Stomach (tissue), 9 donors: ENCODE measurements around the gene FAM81A. TPM values are rescaled to one million over a fixed set of nuclear protein-coding genes. Genes with fewer than 3 reads are reported as not detected.
"Not testable (repeated sequence)": the region's sequence is repeated elsewhere in the genome, so short reads cannot be mapped to it uniquely, and the experiment has no call there.

Source experiments
- DNase-seq, 2 donors: peaks; one replicate each; pipeline versions ENCODE4 v3.0.0 to v3.0.0-alpha.2; 2013 to 2019
- H3K27ac ChIP-seq, 5 donors: fragments of 200-600 bp in 4 of 5; sonication (generic) in 4 of 5; one replicate each; pipeline ENCODE4 v1.5.1; 2013 to 2019; ENCODE audit warnings: mild to moderate bottlenecking in 1 of 5, moderate library complexity in 1 of 5
- H3K27me3 ChIP-seq, 3 donors: fragments of 200-600 bp; sonication (generic); one replicate each; pipeline ENCODE4 v1.5.1; 2017 to 2019; ENCODE audit warnings: mixed run types in 1 of 3
- H3K36me3 ChIP-seq, 4 donors: fragments of 200-600 bp; sonication (generic); 1 replicate in 3 of 4; 2 replicates in 1 of 4; pipeline ENCODE4 v1.5.1; 2016 to 2019
- H3K4me1 ChIP-seq, 4 donors: fragments of 200-600 bp; sonication (generic); one replicate each; pipeline ENCODE4 v1.5.1; 2016 to 2019
- H3K4me3 ChIP-seq, 4 donors: fragments of 200-600 bp; sonication (generic) in 3 of 4; one replicate each; pipeline ENCODE4 v1.5.1; 2016 to 2019; ENCODE audit warnings: mild to moderate bottlenecking in 1 of 4
- H3K9me3 ChIP-seq, 4 donors: fragments of 200-600 bp; sonication (generic); one replicate each; pipeline ENCODE4 v1.5.1; 2016 to 2019
- CTCF ChIP-seq, 7 experiments: fragments of 450-650 bp in 4 of 7; fragments of 200-600 bp in 3 of 7; sonication (generic) in 3 of 7; IDR thresholded peaks; one replicate each; pipeline ENCODE4 v1.5.1; 2016 to 2019; ENCODE audit warnings: antibody characterized with exemption in 7 of 7, control low read depth in 2 of 7, mild to moderate bottlenecking in 1 of 7
- EP300 ChIP-seq: sonication (generic); formaldehyde crosslinking; IDR thresholded peaks from one replicate; pipeline ENCODE4 v1.6.1; 2017; ENCODE audit warnings: antibody characterized with exemption
- POLR2A ChIP-seq, 4 donors: fragments of 450-650 bp; IDR thresholded peaks; one replicate each; pipeline ENCODE4 v1.6.1; 2016; ENCODE audit warnings: antibody characterized with exemption in 4 of 4, control low read depth in 2 of 4, mild to moderate bottlenecking in 1 of 4, moderate library complexity in 1 of 4
- POLR2AphosphoS5 ChIP-seq, 3 donors: sonication (generic); formaldehyde crosslinking; IDR thresholded peaks; one replicate each; pipeline ENCODE4 v1.6.1; 2016; ENCODE audit warnings: antibody characterized with exemption in 3 of 3
- WGBS, 5 donors: extraction: QIAGEN DNeasy Blood & Tissue Kit in 3 of 5; methylation state at CpG; one replicate each; pipeline versions ENCODE4 v1.1.5 to v1.1.7; 2013 to 2018; 5-methylcytosine and 5-hydroxymethylcytosine counted together
- intact Hi-C: fragments of 100-400 bp; cut with DNase I; formaldehyde crosslinking; loops from one replicate; pipeline ENCODE4 v1.15.1; 2023; ENCODE audit warnings: low total_unique reads
- polyA plus RNA-seq, 3 donors: library from polyadenylated mRNA; stranded (reverse); fragments of 200-250 nt; gene quantifications; one replicate each; pipeline ENCODE4 v1.2.3, GENCODE V29; 2013
- total RNA-seq, 5 donors: library from RNA; depleted of rRNA; stranded (reverse); fragments of >200 nt; gene quantifications; one replicate each; pipeline versions ENCODE4 v1.1.0 to v1.2.3, GENCODE V29; 2014 to 2016
- donor health status: healthy with polysubstance abuse.
- donor health status: Bipolar disorder and iron deficiency.
- donor health status: healthy.

The FAM81A gene
- total and polyA plus RNA-seq, 8 donors, result 0.14 to 5.4 (median 0.84) TPM; not detected in 2

GRCh38 chr15:59420986-59421618, 16.9 kb upstream of the FAM81A start:
- H3K4me3 ChIP-seq, result no peak overlapping the region
- no peak for TF ChIP-seq POLR2AphosphoS5 (IDR thresholded peaks at IDR 0.05)
- no peak for TF ChIP-seq EP300
- no peak for TF ChIP-seq POLR2A (IDR thresholded peaks at IDR 0.05)
- no peak for TF ChIP-seq CTCF (IDR thresholded peaks at IDR 0.05)
- DNase-seq, result peak in 1 of 2 donors; percentile 64
- H3K27ac ChIP-seq, result no peak overlapping the region
- peaks cover 0 to 10% (median 0%) of the 10 kb centered on the region in 3 donors for H3K27me3 ChIP-seq
- no peaks in the 10 kb centered on the region for H3K9me3 ChIP-seq
- H3K36me3 ChIP-seq, result no peaks in the 10 kb centered on the region
- intact Hi-C loops, result no loop called here
- 24 to 45% (median 29%) methylated on average over 10 to 12 of the region's 16 CpGs for WGBS, 5 donors
- no peaks in the 10 kb centered on the region for H3K4me1 ChIP-seq

GRCh38 chr15:59424616-59425015, 13.4 kb upstream of the FAM81A start:
- no peak for DNase-seq
- intact Hi-C loops, result no loop called here
- Histone ChIP-seq H3K27me3 (peaks cover 0 to 10% (median 0%) of the 10 kb centered on the region in 3 donors), H3K4me3 (no peak overlapping the region), H3K4me1 (no peaks in the 10 kb centered on the region), H3K27ac (no peak overlapping the region), H3K36me3 (no peaks in the 10 kb centered on the region), H3K9me3 (peaks cover 0 to 6% (median 0%) of the 10 kb centered on the region in 4 donors)
- TF ChIP-seq EP300 (no peak), POLR2A (IDR thresholded peaks at IDR 0.05) (no peak), CTCF (IDR thresholded peaks at IDR 0.05) (no peak), POLR2AphosphoS5 (IDR thresholded peaks at IDR 0.05) (no peak)
- WGBS, 5 donors, result 33 to 53% (median 38%) methylated on average over 4 to 5 of the region's 5 CpGs

- DNase-seq, H3K36me3 ChIP-seq, H3K4me1 ChIP-seq, H3K9me3 ChIP-seq, H3K27me3 ChIP-seq, intact Hi-C loops, H3K4me3 ChIP-seq, H3K27ac ChIP-seq: not testable (repeated sequence)
- 42 to 80% (median 76%) methylated on average over 3 of the region's 3 CpGs for WGBS, 5 donors
Measured at GRCh38 chr15:59428898-59429297, 9.1 kb upstream of the FAM81A start.

GRCh38 chr15:59432389-59432788, 5.6 kb upstream of the FAM81A start:
- Histone ChIP-seq H3K27ac (no peak overlapping the region), H3K27me3 (peaks cover 0 to 35% (median 5%) of the 10 kb centered on the region in 3 donors), H3K4me1 (peaks cover 5 to 11% (median 8%) of the 10 kb centered on the region in 4 donors), H3K36me3 (no peaks in the 10 kb centered on the region), H3K4me3 (no peak overlapping the region), H3K9me3 (peaks cover 0 to 6% (median 0%) of the 10 kb centered on the region in 4 donors)
- intact Hi-C loops, result no loop called here
- TF ChIP-seq POLR2A (IDR thresholded peaks at IDR 0.05) (no peak), POLR2AphosphoS5 (IDR thresholded peaks at IDR 0.05) (no peak), EP300 (no peak), CTCF (IDR thresholded peaks at IDR 0.05) (no peak)
- 86 to 97% (median 95%) methylated on average over 1 of the region's 1 CpG for WGBS, 5 donors
- DNase-seq, result no peak

GRCh38 chr15:59434481-59434880, 3.5 kb upstream of the FAM81A start:
- no peak overlapping the region for H3K4me3 ChIP-seq
- 61 to 76% (median 68%) methylated on average over 4 of the region's 4 CpGs for WGBS, 5 donors
- H3K4me1 ChIP-seq, result peaks cover 14 to 23% (median 20%) of the 10 kb centered on the region in 4 donors
- TF ChIP-seq POLR2A (IDR thresholded peaks at IDR 0.05), result no peak
- TF ChIP-seq EP300, result no peak
- no peak for TF ChIP-seq POLR2AphosphoS5 (IDR thresholded peaks at IDR 0.05)
- TF ChIP-seq CTCF (IDR thresholded peaks at IDR 0.05), result no peak
- H3K9me3 ChIP-seq, result no peaks in the 10 kb centered on the region
- no peak overlapping the region for H3K27ac ChIP-seq
- no peak for DNase-seq
- H3K36me3 ChIP-seq, result no peaks in the 10 kb centered on the region
- peaks cover 0 to 44% (median 5%) of the 10 kb centered on the region in 3 donors for H3K27me3 ChIP-seq
- intact Hi-C loops, result no loop called here
